DMS114 treated with DMSO at 0.1 percent for 48 hours (cell line): ENCODE results near the gene RBM48.
"Not testable (repeated sequence)": the region's sequence is repeated elsewhere in the genome, so short reads cannot be mapped to it uniquely, and the experiment has no call there.

Experiments
- DNase-seq: peaks from one replicate; lab custom pipeline; 2025; ENCODE audit not compliant: unreplicated experiment; lab: John Stamatoyannopoulos, UW

Gene RBM48

DNA sequence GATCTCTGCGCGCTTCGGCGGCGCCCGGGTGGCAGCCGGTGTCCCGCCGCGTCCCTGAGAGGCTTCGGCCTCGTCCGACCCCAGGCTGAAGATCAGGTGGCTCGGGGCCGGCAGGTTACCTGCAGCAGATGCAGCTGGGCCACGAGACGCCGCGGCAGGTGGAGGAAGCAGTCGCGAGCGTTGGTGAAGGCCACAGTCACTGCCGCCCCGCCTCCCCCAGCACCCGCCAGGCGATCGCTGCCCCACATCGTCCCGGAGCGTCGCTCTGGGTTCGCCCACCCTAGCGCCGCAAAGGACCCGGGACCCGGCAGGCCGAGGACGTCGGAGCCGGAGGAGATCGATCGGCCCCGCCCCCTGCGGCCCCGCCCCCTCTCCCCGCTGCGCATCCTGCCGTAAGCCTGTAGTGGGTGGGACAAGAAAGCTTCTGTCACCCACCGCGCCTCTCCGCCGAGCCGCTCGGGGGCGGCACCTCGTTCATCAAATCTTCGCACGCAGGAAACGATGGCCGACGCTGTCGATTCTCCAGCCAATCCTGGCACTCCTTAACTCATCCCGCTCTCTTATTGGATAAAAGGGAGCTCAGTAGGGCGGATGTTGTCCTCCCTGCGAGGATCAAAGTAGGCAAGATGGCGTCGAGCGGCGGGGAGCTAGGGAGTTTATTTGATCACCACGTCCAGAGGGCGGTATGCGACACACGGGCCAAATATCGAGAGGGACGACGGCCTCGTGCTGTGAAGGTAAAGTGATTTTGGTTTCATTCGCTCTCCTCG lies at the start of gene RBM48, which contains the start of gene PEX1:
Gene RBM48, plus strand, starts transcription at position 608 of the 770 bp plus-strand sequence. Its CDS starts 19 bp downstream, at position 627.
Gene PEX1, minus strand, starts transcription at position 333 of the 770 bp plus-strand sequence. Its CDS starts 85 bp downstream, at position 248.
- DNase-seq = peak; percentile 99

GRCh38 chr7:92479146-92479545 lies 49.4 kb upstream of the RBM48 start:
- DNase-seq = not testable (repeated sequence)

GRCh38 chr7:92483624-92484023 lies 45.0 kb upstream of the RBM48 start:
- DNase-seq = not testable (repeated sequence)

GRCh38 chr7:92484226-92484625 lies 44.4 kb upstream of the RBM48 start:
- not testable (repeated sequence) for DNase-seq

DNA sequence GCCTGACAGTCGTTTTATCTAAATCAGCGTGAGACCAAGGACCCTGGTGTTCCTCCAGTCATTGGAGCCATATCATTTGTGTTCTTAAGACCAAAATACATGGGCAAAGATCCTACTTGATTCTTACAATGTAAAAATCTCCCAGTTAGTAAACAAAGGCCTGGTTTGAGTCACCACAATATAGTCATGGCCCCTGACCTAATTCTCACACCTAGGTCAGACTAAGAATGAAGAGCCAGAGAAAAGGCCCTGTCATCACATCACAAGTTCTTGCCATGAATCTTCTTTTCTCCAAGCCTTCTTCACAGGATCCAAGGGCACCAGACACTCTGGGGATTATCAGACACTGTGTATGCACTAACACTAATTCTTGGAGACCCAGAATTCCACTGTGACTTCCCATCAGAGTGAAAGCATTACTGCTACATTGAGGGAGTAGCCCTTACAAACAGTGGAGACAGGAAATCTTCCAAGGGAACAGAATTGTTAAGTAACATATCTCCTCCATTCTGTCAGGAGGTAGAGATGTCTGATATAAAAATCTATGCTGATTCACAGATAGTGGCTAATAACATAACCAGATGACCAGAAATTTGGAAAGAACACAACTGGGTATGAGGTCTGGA lies 43.2 kb upstream of the RBM48 start:
- no peak for DNase-seq

DNA sequence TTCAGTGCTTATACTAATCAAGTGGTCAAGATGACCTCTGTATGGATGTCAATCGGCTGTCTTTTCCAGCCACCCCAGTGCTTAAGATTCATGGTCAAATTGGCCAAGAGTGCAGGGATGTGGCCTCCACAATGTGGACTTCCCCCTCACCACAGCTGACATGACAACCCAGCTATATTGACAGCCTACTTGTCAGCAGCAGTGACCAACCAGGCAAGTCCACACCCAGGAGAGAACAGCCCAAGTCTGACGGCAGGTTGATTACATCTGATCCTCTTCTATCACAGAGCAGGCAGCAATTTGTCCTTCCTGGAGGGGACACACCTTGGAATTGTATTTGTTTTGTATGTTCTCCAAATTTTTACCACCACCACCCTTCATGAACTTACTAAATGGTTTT lies 42.6 kb upstream of the RBM48 start:
- DNase-seq = no peak

DNA sequence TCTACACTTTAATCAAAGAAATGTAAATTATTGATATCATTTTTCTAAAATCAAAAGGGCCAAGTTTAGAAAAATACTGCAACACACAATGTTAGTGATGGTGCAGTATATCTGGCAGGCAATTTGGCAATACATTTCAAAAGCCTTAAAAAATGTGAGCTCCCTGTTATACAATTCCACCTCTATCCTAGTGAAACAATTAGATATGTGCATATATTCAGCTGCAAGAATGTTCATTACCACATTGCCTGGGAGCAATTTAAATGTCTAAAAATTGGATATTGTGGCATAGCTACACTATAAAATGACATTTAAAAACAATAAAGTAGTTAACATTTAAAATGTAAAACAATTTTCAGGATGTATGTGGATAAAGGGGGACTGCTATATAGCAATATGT lies 40.8 kb upstream of the RBM48 start:
- DNase-seq = no peak

DNA sequence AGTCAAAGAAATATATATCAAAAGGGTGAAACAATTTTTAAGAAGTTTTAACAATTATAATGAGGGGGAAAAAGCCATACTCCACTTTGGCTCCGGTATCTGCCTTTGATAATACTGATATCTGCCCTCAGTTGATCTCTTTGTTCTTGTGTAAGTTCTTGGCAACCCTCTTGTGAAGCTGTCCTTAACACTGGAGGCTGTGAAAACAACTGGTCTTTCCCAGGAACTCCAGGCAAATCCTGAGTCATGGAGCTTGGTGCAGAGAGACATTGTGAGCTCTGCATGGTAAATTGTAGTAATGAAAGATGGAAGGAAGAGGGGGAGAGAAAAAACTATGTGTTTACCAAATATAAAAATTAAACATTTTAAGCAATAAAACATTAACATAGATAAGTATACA lies 39.0 kb upstream of the RBM48 start:
- DNase-seq = no peak

DNA sequence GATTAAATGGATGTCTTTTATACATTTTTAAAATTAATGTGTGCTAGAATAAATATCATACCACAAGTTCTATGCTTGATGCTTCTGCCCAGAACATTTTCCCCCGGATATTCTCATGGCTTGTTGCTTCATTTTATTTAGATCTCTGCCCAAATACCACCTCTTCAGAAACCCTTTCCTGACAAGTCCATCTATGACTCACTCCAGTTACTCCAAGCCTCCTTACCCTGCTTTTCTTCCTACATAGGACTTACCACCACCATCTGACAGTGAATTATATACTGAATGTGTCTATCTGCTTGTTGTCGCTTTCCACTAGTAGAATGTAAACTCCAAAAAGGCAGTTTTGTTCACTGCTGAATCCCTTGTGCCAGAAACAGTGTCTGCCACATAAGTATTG lies 31.7 kb upstream of the RBM48 start:
- no peak for DNase-seq

GRCh38 chr7:92498557-92498956 lies 30.0 kb upstream of the RBM48 start:
- DNase-seq = no peak

DNA sequence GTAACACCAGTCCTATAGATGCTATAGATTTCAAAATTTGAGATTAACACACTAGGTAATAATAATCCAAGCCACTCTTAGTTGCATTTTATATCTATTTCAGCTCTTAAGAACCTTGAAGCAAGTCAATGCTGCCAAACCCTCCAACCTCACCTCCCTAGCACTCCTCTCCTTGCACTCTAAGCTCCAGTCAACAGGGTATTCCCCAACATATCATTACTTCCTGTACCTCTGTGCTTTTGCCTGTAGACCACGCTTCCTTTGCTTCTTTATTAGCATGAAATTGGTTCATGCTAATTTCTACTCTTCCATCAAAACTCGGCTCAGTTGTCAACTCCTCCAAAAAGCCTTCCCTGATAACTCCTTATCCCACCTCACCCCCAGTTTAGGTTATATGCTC lies 24.8 kb upstream of the RBM48 start:
- DNase-seq = no peak

GRCh38 chr7:92504563-92504962 lies 24.0 kb upstream of the RBM48 start:
- DNase-seq = no peak

DNA sequence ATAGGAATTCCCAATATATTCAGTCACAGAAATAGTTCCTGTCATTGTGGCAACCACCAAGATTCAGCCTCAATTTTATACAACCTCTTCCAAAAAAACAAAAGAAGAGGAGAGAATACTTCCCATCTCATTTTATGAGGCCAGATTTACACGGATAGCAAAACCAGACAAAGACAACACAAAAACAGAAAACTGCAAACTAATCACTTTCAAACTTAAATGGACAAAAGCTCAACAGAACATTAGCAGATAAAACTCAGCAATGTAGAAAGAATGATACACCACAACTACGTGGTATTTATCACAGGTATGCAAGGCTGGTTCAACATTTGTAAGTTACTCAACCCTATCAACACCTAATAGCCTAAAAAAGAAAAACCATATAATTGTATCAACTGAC lies 22.2 kb upstream of the RBM48 start:
- DNase-seq = no peak

DNA sequence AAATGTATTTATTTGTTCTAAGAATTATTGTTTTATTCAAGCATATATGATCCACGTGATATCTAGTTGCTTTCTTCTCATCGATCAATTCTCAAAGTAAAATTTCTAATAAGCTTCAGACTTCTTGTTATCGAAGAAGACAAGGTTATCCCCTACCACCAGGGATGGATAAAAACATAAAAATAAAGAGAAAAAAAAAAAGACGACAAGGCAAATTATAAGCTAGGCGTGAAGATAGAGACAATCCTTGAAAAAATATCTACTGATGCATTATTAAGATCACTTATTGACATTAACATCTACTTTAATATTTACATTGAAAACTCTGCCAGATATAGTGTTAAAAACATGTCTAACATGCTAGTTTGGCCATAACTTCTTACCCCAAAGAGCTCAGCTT lies 19.6 kb upstream of the RBM48 start:
- DNase-seq = no peak

GRCh38 chr7:92513167-92513902 lies 15.3 kb upstream of the RBM48 start:
- DNase-seq = no peak

GRCh38 chr7:92517631-92518030 lies 11.0 kb upstream of the RBM48 start:
- no peak for DNase-seq

DNA sequence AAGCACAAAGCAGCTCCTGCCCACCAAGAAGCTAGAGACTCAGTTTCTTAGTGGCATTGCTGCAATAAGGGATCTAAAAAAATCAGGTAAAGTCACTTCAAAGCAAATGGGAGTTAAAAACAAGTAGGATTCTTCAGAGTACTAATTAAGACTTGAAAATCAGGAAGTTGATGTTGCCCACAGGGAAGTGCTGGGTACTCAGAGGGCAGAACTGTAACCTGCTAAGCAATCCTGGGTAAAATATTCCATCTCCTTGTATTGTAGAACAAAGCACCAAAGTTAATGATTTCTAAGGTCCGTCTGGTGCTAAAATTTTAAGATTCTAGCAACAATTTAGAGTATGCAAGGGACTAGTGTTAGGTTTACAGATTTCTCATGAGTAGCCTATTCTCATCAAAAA lies 8.6 kb upstream of the RBM48 start:
- DNase-seq = no peak

DNA sequence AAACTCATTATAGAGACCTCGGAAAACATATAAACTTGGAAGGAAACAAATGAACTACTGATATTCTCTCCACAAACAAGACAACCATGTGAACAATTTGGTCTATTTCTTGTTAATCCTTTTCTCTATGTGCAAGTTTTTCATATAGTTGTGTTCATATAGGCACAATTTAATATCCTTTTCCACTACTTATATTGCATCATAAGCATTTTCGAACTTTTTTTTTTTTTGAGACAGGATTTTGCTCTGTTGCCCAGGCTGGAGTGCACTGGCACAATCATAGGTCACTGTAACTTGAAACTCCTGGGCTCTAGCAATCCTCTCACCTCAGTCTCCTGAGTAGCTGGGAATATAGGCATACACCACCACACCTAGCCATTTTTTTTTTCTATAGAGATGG lies 5.5 kb upstream of the RBM48 start:
- no peak for DNase-seq

DNA sequence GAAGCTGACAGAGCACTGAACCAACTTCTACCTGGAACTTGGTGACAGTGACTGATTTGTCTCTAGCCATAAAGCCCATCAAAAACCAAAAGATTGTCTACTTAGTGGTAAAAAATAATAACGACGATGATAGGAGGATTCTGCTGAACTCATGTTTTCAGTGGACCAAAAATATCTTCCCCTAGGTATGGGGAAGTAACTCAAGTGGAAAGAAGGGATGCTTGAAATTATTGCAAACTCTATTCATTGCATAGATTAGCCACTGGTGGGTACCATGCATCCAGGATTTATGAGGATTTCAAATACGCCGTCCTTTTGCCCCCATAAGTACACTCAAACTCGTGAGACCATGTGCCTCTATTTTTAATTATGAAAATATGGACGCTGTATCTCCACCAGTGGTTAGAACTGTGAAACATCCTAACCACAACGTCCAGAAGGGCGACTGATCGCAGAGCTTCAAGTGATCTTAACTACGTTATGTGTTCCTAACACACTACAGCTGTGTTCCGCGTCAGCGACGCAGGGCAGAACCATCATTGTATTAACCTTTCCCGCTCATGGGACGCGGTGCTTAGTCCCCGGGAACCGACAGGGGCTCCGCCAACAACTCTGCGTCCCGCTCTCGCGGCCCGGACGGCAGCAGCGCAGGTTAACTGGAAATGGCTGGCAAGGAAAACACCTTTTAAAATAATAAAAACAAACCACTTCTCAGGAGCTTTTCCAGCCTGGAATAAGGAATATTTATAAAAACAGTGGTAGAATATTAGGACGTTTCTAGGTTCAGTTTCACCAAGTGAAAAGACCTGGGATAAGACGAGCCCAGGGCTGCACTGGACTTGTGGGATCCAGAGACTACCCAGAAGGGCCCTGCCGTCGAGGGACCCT lies 1.1 kb upstream of the RBM48 start:
- DNase-seq = peak; percentile 48

DNA sequence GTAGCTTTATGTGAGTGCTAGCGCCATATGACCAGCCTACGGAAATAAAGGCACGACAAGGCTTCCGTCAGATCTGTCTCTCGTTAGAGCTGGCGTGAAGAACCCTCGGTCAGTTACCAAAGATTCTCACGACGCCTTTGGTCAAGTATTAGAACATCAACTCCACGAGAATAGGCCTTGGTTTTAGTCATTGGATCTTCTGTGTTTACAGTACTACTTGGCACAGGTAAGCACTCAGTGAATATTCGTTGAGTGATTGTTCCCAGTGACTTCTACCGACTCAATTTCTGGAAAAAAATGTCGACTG lies 316 bp downstream of the RBM48 start:
- no peak for DNase-seq

GRCh38 chr7:92534572-92534971 lies 6.0 kb downstream of the RBM48 start:
- DNase-seq = no peak
